ENCODE data around the gene EFHC1.

- TF ChIP-seq EZH2phosphoT487 (IDR thresholded peaks at IDR 0.05; ENCODE audit: borderline replicate concordance, low read depth, low read length) (no peak), CTCF (conservative IDR thresholded peaks at IDR 0.05; ENCODE audit: low read length) (no peak)
These were observed 130.7 kb downstream of the EFHC1 start for GRCh38 chr6:52550870-52551269.
